Ureter (tissue), 1 donor: ENCODE results near the gene GRB2. TPM values are rescaled to one million over a fixed set of nuclear protein-coding genes. Genes with fewer than 3 reads are reported as not detected.

ENCODE experiments used
- DNase-seq: peaks from one replicate; pipeline ENCODE4 v3.0.0-alpha.2; 2020; ENCODE audit warnings: low spot score
- total RNA-seq: library from RNA; stranded (reverse); gene quantifications from one replicate; pipeline ENCODE4 v1.2.4, GENCODE V29; 2023
- donor health status: DM: yes; HTN: yes; CAD: no.

Gene GRB2
- total RNA-seq, 1 donor from 2014 or later, result 79.0 TPM

GRCh38 chr17:75414488-75414887, 9.0 kb upstream of the GRB2 start:
- no peak for DNase-seq

- peak; percentile 62 for DNase-seq
Measured at GRCh38 chr17:75412455-75413317, 7.2 kb upstream of the GRB2 start.

- DNase-seq, result no peak
Measured at GRCh38 chr17:75411328-75412067, 6.0 kb upstream of the GRB2 start.

GRCh38 chr17:75410141-75410540, 4.7 kb upstream of the GRB2 start:
- no peak for DNase-seq

GRCh38 chr17:75407655-75408352, 2.3 kb upstream of the GRB2 start:
- DNase-seq, result no peak

GRCh38 chr17:75406222-75406615, 741 bp upstream of the GRB2 start:
- no peak for DNase-seq

- DNase-seq, result peak; percentile 55
Measured at GRCh38 chr17:75404731-75405364, 630 bp downstream of the GRB2 start.

GRCh38 chr17:75404223-75404730, 1.2 kb downstream of the GRB2 start:
- peak; percentile 62 for DNase-seq

- no peak for DNase-seq
Measured at GRCh38 chr17:75403131-75403530, 2.3 kb downstream of the GRB2 start.

GRCh38 chr17:75402026-75402425, 3.5 kb downstream of the GRB2 start:
- DNase-seq, result no peak

GRCh38 chr17:75400326-75400939, 5.0 kb downstream of the GRB2 start:
- no peak for DNase-seq

GRCh38 chr17:75398279-75398678, 7.2 kb downstream of the GRB2 start:
- no peak for DNase-seq

- no peak for DNase-seq
Measured at GRCh38 chr17:75397217-75397616, 8.3 kb downstream of the GRB2 start.

- DNase-seq, result no peak
Measured at GRCh38 chr17:75396796-75397195, 8.7 kb downstream of the GRB2 start.

GRCh38 chr17:75396025-75396424, 9.5 kb downstream of the GRB2 start:
- DNase-seq, result no peak

- DNase-seq, result no peak
Measured at GRCh38 chr17:75394332-75394918, 11.1 kb downstream of the GRB2 start.

- peak; percentile 98 for DNase-seq
Measured at GRCh38 chr17:75393523-75394331, 11.8 kb downstream of the GRB2 start.

GRCh38 chr17:75392559-75392958, 12.9 kb downstream of the GRB2 start:
- DNase-seq, result no peak

GRCh38 chr17:75390982-75391381, 14.5 kb downstream of the GRB2 start:
- no peak for DNase-seq

GRCh38 chr17:75388476-75389030, 16.9 kb downstream of the GRB2 start:
- DNase-seq, result no peak
